NCI-H1417 (cell line): Measurements from ENCODE around the gene FBXW4.

Experiments
- DNase-seq, 3 experiments: peaks; one replicate each; lab custom pipeline; 2025; lab: John Stamatoyannopoulos, UW

Gene FBXW4

GRCh38 chr10:101695404-101695890 lies 477 bp upstream of the FBXW4 start:
- DNase-seq, result peak in 1 of 3 experiments; percentile 48

- DNase-seq, result peak; percentile 43 to 84 (median 84)
Observed at GRCh38 chr10:101693978-101694673, 844 bp downstream of the FBXW4 start.

GRCh38 chr10:101693651-101693977 lies 1.4 kb downstream of the FBXW4 start:
- no peak for DNase-seq

GRCh38 chr10:101691081-101691480 lies 3.9 kb downstream of the FBXW4 start:
- DNase-seq, result no peak

GRCh38 chr10:101690461-101690860 lies 4.5 kb downstream of the FBXW4 start:
- no peak for DNase-seq

- no peak for DNase-seq
Observed at GRCh38 chr10:101687071-101687658, 7.8 kb downstream of the FBXW4 start.

GRCh38 chr10:101686133-101686925 lies 8.6 kb downstream of the FBXW4 start:
- DNase-seq, result no peak

- DNase-seq, result no peak
Observed at GRCh38 chr10:101684782-101685181, 10.2 kb downstream of the FBXW4 start.

- no peak for DNase-seq
Observed at GRCh38 chr10:101683276-101683675, 11.7 kb downstream of the FBXW4 start.

- no peak for DNase-seq
Observed at GRCh38 chr10:101682172-101682825, 12.7 kb downstream of the FBXW4 start.

GRCh38 chr10:101676565-101676964 lies 18.4 kb downstream of the FBXW4 start:
- DNase-seq, result peak in 1 of 3 experiments; percentile 1

GRCh38 chr10:101675115-101675514 lies 19.9 kb downstream of the FBXW4 start:
- no peak for DNase-seq

- DNase-seq, result no peak
Observed at GRCh38 chr10:101672536-101672935, 22.4 kb downstream of the FBXW4 start.

GRCh38 chr10:101671453-101671852 lies 23.5 kb downstream of the FBXW4 start:
- no peak for DNase-seq

GRCh38 chr10:101670635-101671034 lies 24.3 kb downstream of the FBXW4 start:
- no peak for DNase-seq

GRCh38 chr10:101669181-101669580 lies 25.8 kb downstream of the FBXW4 start:
- DNase-seq, result no peak

GRCh38 chr10:101668566-101668965 lies 26.4 kb downstream of the FBXW4 start:
- DNase-seq, result no peak

GRCh38 chr10:101666083-101666482 lies 28.9 kb downstream of the FBXW4 start:
- DNase-seq, result no peak

GRCh38 chr10:101663097-101663496 lies 31.9 kb downstream of the FBXW4 start:
- no peak for DNase-seq

GRCh38 chr10:101660256-101660655 lies 34.7 kb downstream of the FBXW4 start:
- DNase-seq, result no peak

- DNase-seq, result no peak
Observed at GRCh38 chr10:101658975-101659374, 36.0 kb downstream of the FBXW4 start.

- no peak for DNase-seq
Observed at GRCh38 chr10:101656890-101657289, 38.1 kb downstream of the FBXW4 start.
